Tibial artery (tissue), 4 donors: ENCODE measurements around the gene GPR142.
A peak's percentile ranks its signal among the peaks of the same experiment; 100 is the strongest.

Experiments used
- DNase-seq, 2 donors: peaks; one replicate each; pipeline ENCODE4 v3.0.0-alpha.2; 2019
- H3K27ac ChIP-seq, 2 donors: fragments of 200-600 bp; sonication (generic) in 1 of 2; 1 replicate in 1 of 2; 2 replicates in 1 of 2; pipeline ENCODE4 v1.5.1; 2018 to 2019; ENCODE audit warnings: mild to moderate bottlenecking in 1 of 2
- H3K27me3 ChIP-seq, 2 donors: fragments of 200-600 bp; sonication (generic) in 1 of 2; one replicate each; pipeline versions ENCODE4 v1.5.1 to v1.6.0; 2016 to 2019
- H3K36me3 ChIP-seq, 3 donors: fragments of 200-600 bp; sonication (generic) in 2 of 3; one replicate each; pipeline ENCODE4 v1.5.1; 2016 to 2019; ENCODE audit warnings: mild to moderate bottlenecking in 2 of 3
- H3K4me1 ChIP-seq, 4 donors: fragments of 200-600 bp; sonication (generic) in 2 of 4; 1 replicate in 3 of 4; 2 replicates in 1 of 4; pipeline ENCODE4 v1.5.1; 2016 to 2019
- H3K4me3 ChIP-seq, 2 donors: fragments of 200-600 bp; sonication (generic) in 1 of 2; 1 replicate in 1 of 2; 2 replicates in 1 of 2; pipeline ENCODE4 v1.5.1; 2018 to 2019; ENCODE audit warnings: mild to moderate bottlenecking in 2 of 2
- H3K9me3 ChIP-seq, 3 donors: fragments of 200-600 bp; sonication (generic) in 1 of 3; one replicate each; pipeline ENCODE4 v1.5.1; 2016 to 2019
- intact Hi-C: fragments of 100-400 bp; cut with DNase I; formaldehyde crosslinking; loops from one replicate; pipeline ENCODE4 v1.15.0; 2023; ENCODE audit warnings: low total_unique reads
- TF ChIP-seq, protein P1 (sequence below), 2 experiments: fragments of 200-600 bp in 1 of 2; fragments of 450-650 bp in 1 of 2; IDR thresholded peaks; one replicate each; pipeline ENCODE4 v1.5.1; 2017 to 2019; ENCODE audit warnings: antibody characterized with exemption in 2 of 2, mild to moderate bottlenecking in 1 of 2, moderate library complexity in 1 of 2

GPR142 gene

DNA sequence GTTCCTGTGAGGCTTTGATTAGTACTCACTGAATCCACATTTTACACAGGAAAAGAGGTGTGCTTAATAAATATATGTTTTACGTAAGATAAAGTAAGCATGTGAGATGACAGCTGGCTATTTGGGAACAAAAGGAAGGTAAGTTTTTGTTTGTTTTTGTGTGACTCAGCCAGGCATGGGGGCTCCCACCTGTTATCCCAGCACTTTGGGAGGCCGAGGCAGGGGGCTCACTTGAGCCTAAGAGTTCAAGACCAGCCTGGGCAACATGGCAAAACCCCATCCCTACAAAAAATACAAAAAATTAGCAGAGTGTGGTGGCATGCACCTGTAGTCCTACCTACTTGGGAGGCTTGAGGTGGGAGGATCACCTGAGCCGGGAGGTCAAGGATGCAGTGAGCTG lies 17.9 kb downstream of the GPR142 start:
- intact Hi-C loops = no loop called here
- no peak overlapping the region for H3K27ac ChIP-seq

DNA sequence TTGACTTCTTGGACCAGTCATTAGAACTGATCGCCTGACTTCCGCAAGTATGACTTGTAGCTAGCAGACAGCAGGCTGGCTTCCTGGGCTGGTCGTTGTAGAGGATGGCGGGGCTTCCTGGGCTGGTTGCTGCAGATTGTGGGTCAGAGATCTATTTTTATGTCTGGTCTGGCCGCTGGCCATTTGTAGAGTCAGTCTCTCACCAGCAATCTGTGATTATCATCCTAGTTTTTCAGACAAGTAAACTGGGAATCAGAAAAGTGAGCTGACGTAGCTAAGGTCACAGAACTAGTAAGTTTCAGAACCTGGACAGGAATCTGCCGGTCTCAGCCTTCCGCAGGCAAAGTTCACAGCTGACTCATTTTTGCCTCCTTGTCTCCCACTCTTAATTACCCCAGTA lies 19.1 kb downstream of the GPR142 start:
- Histone ChIP-seq H3K4me3 (no peak overlapping the region), H3K27ac (no peak overlapping the region), H3K36me3 (no peaks in the 10 kb centered on the region), H3K27me3 (no peaks in the 10 kb centered on the region), H3K4me1 (peaks cover 0 to 7% (median 3%) of the 10 kb centered on the region in 4 donors), H3K9me3 (no peaks in the 10 kb centered on the region)
- intact Hi-C loops = no loop called here
- peak in 1 of 2 donors; percentile 40 for DNase-seq
- TF ChIP-seq, protein P1, sequence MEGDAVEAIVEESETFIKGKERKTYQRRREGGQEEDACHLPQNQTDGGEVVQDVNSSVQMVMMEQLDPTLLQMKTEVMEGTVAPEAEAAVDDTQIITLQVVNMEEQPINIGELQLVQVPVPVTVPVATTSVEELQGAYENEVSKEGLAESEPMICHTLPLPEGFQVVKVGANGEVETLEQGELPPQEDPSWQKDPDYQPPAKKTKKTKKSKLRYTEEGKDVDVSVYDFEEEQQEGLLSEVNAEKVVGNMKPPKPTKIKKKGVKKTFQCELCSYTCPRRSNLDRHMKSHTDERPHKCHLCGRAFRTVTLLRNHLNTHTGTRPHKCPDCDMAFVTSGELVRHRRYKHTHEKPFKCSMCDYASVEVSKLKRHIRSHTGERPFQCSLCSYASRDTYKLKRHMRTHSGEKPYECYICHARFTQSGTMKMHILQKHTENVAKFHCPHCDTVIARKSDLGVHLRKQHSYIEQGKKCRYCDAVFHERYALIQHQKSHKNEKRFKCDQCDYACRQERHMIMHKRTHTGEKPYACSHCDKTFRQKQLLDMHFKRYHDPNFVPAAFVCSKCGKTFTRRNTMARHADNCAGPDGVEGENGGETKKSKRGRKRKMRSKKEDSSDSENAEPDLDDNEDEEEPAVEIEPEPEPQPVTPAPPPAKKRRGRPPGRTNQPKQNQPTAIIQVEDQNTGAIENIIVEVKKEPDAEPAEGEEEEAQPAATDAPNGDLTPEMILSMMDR (IDR thresholded peaks at IDR 0.05) = no peak

More for the DNA sequence above, 17.9 kb downstream of the GPR142 start:
- TF ChIP-seq, protein P1 (IDR thresholded peaks at IDR 0.05) = no peak
- Histone ChIP-seq H3K9me3 (no peaks in the 10 kb centered on the region), H3K4me3 (no peak overlapping the region), H3K4me1 (peaks cover 0 to 17% (median 14%) of the 10 kb centered on the region in 4 donors), H3K27me3 (no peaks in the 10 kb centered on the region), H3K36me3 (no peaks in the 10 kb centered on the region)
- DNase-seq = no peak

DNA sequence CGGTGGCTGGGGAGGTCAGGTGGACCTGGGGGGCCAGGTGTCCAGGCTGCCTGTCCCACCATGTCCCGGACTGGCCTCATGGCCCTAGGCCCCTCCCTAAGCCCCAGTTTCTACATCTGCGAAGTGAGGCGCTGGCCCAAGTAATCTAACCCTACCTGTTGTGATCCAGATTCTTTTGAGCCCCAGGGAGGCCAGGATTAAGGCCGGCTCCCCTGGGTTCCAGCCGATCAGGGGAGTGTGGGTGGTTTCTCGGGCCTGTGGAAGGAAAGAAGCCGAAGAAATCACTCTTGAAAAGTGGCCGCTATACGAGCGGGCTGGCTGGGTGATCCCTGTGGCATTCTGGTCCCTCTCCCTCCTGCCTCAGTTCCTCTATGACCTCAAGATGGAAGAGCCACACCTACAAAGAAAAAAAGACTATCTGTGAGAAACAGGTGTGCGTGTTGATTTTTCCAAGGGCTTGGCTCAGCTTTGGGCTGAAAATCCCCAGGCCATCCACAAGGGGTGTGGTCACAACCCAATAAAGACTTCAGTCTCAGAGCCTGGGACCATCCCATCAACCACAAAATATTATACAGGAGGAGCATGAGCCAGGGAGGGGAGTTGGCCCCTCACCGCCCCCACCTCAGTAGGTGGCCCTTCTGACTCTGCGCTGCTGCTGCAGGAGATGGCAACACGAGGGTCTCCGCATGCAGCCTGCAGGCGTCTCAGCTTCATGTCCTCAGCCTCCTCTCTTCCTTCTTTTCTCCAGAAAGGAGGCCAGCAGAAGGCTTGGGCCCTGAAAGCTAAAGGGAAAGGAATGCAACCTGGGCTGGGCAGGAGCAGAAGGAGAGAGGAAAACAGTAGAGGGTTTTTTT lies 20.3 kb downstream of the GPR142 start:
- no peaks in the 10 kb centered on the region for H3K27me3 ChIP-seq
- no peaks in the 10 kb centered on the region for H3K36me3 ChIP-seq
- no peak overlapping the region for H3K27ac ChIP-seq
- H3K4me3 ChIP-seq = no peak overlapping the region
- no peaks in the 10 kb centered on the region for H3K9me3 ChIP-seq
- TF ChIP-seq, protein P1 (IDR thresholded peaks at IDR 0.05) = no peak
- H3K4me1 ChIP-seq = peaks cover 0 to 7% (median 3%) of the 10 kb centered on the region in 4 donors
- intact Hi-C loops = no loop called here
- DNase-seq = no peak

DNA sequence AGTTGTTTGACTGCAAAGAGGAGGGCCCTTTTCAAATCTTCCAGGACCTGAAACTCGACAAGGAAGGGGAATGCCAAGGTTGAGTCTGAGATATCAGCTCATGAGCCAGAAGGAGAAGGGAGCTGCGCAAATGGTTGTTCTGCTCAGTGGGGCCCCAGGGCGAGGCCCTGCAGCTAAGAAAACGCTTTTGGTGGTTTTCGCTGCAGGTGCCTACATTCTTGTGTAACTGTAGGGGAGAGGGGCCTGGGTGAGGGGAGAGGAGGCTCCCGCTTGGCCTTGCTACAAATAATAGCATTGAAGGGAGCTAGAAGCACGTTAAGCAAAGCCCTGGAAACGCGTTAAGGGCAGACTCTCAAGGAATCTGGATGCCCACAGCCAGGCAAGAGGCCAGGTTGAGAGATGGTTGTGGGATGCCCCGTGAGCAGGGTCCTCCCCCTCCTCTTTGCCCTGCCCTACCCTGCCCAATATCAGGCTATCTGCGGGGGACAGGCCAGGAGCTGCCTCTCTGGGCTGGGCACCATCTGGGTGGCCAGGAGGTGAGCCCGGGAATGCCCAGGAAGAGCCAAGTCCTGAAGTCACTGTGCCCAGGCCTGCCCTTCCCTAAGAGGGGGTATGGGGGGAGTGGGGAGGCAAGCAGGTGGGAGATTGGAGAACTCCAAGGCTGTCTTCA lies 21.9 kb downstream of the GPR142 start:
- no peak for DNase-seq
- Histone ChIP-seq H3K9me3 (no peaks in the 10 kb centered on the region), H3K4me1 (peaks cover 0 to 7% (median 3%) of the 10 kb centered on the region in 4 donors), H3K27me3 (no peaks in the 10 kb centered on the region), H3K27ac (no peak overlapping the region), H3K36me3 (no peaks in the 10 kb centered on the region), H3K4me3 (no peak overlapping the region)
- TF ChIP-seq, protein P1 (IDR thresholded peaks at IDR 0.05) = no peak
- intact Hi-C loops = no loop called here

DNA sequence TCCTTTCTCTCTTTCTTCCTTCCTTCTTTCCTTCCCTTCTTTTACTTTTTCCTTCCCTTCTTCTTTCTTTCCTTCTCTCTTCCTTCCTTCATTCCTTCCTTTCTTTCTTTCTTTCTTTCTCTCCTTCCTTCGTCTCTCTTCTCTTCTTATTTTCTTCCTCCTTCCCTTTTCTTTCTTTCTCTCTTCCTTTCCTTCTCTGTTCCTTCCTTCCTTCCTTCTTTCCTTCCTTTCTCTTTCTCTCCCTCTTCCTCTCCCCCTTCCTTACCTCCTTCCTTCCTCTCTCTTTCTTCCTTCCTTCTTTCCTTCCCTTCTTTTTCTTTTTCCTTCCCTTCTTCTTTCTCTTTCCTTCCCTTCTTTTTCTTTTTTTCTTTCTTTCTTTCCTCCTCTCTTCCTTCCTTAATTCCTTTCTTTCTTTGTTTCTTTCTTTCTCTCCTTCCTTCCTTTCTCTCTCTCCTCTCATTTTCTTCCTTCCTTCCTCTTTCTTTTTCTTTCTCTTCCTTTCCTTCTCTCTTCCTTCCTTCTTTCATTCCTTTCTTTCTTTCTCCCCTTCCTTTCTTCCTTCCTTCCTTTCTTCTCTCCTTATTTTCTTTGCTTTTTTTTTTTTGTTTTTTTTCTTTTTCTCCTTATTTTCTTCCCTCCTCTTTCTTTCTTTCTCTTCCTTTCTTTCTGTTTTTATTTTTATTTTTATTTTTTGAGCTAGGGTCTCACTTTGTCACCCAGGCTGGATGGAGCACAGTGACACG lies 22.8 kb downstream of the GPR142 start:
- no peaks in the 10 kb centered on the region for H3K9me3 ChIP-seq
- intact Hi-C loops = no loop called here
- TF ChIP-seq, protein P1 (IDR thresholded peaks at IDR 0.05) = no peak
- H3K27me3 ChIP-seq = no peaks in the 10 kb centered on the region
- H3K4me3 ChIP-seq = no peak overlapping the region
- no peak for DNase-seq
- H3K4me1 ChIP-seq = peaks cover 0 to 7% (median 3%) of the 10 kb centered on the region in 4 donors
- H3K27ac ChIP-seq = no peak overlapping the region
- H3K36me3 ChIP-seq = no peaks in the 10 kb centered on the region
